Left cardiac atrium (tissue), 4 donors: Measurements from ENCODE around the gene SYK. TPM values are rescaled to one million over a fixed set of nuclear protein-coding genes. Genes with fewer than 3 reads are reported as not detected.

ENCODE experiments used
- ATAC-seq, 2 donors: fragments of 200-7000 bp; cut with Tn5 transposase; one replicate each; pipeline ENCODE4 v1.9.1; 2020; ENCODE audit warnings: mild to moderate bottlenecking in 2 of 2, moderate library complexity in 2 of 2
- DNase-seq: peaks from one replicate; pipeline ENCODE4 v3.0.0-alpha.2; 2020
- intact Hi-C, 2 donors: fragments of 100-400 bp; cut with DNase I; formaldehyde crosslinking; loops; one replicate each; pipeline versions ENCODE4 v1.14.1 to v1.15.1; 2022 to 2023
- total RNA-seq, 2 donors: library from RNA; stranded (reverse); fragmentation: NEBNext Ultra II Directional; extraction: Animal tissue kit (Norgen Biotek cat#: 25700); gene quantifications; one replicate each; pipeline ENCODE4 v1.2.1, GENCODE V29; 2021
- donor health status: DM: no; HTN: yes; CAD: no.
- donor health status: DM: no; HTN: yes; CAD: no; lungs with severe emphysema.
- donor health status: DM: yes; HTN: yes; CAD: no.
- donor health status: Dilated cardiomyopathy.

The SYK gene
- total RNA-seq, 2 donors from 2014 or later: 5.6 to 10.3 TPM

- no peak for ATAC-seq
- intact Hi-C loops: no loop called here
- DNase-seq: no peak
Observed at GRCh38 chr9:90841213-90841612, 39.6 kb downstream of the SYK start.

- intact Hi-C loops: no loop called here
- DNase-seq: no peak
- no peak for ATAC-seq
Observed at GRCh38 chr9:90841615-90842014, 40.0 kb downstream of the SYK start.

DNA sequence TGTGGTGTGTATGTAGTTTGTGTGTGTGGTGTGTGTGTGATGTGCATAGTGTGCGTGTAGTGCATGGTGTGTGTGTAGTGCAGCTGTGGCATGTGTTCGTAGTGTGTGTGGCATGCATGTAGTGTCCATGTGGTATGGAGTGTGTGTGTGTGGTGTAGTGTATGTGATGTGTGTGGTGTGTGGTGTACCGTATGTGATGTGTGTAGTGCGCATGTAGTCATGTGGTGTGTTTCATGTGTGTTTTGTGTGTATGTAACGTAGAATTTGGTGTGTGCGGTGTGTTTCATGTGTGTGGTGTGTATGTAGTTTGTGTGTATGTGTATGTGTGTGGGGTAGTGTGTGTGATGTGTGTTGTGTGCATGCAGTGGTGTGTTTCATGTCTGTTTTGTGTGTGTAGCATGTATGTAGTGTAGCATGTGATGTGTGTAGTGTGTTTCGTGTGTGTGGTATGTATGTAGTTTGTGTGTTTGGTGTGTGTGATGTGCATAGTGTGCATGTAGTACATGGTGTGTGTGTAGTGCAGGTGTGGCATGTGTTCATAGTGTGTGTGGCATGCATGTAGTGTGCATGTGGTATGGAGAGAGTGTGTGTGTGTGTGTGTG lies 40.7 kb downstream of the SYK start:
- intact Hi-C loops: no loop called here
- no peak for DNase-seq
- ATAC-seq: no peak

- no peak for DNase-seq
- peak in 1 of 2 donors; percentile 40 for ATAC-seq
- intact Hi-C loops: no loop called here
Observed at GRCh38 chr9:90842996-90843395, 41.4 kb downstream of the SYK start.

DNA sequence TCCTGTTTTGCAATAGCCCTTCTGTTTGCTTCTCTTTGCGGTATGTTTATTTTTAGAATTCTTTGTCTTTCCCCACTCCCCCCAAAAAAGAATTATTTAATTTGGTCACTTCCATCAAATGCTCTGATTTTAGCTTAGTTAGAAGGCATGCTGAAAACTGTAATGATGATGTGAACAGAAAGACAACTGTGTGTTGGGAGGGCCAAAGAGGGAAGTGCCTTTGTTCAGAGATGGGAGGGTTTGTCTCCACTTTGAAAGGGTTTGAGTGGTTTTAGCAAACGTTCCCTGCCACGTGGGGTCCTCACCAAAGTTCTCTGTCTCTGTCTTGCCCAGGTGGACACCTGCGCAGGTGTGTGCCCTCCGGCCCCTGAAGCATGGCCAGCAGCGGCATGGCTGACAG lies 41.9 kb downstream of the SYK start:
- DNase-seq (no peak), ATAC-seq (no peak)
- intact Hi-C loops: no loop called here

GRCh38 chr9:90844326-90844725 lies 42.7 kb downstream of the SYK start:
- intact Hi-C loops: no loop called here
- no peak for ATAC-seq
- DNase-seq: no peak

GRCh38 chr9:90846770-90847419 lies 45.3 kb downstream of the SYK start:
- ATAC-seq (no peak), DNase-seq (no peak)
- intact Hi-C loops: no loop called here

DNA sequence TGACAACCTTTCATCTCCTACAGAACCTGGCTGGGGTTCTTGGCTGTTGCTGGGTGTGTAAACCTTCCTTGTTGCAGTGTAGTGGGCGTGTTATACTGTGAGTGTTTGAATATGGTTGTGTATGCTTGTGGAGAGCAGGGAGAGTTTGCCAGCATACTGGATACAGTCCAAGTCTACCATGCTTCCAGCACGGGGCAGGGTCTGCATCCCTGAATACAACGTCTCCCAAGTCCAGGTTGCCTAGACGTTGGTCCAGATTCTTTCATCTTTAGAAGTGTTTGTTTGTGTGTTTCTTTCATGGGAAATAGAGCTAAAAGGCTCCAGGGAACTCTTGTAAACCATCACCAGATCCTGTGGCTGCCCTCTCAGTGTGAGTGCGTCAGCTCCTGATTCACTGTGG lies 46.4 kb downstream of the SYK start:
- ATAC-seq (no peak), DNase-seq (no peak)
- intact Hi-C loops: no loop called here

DNA sequence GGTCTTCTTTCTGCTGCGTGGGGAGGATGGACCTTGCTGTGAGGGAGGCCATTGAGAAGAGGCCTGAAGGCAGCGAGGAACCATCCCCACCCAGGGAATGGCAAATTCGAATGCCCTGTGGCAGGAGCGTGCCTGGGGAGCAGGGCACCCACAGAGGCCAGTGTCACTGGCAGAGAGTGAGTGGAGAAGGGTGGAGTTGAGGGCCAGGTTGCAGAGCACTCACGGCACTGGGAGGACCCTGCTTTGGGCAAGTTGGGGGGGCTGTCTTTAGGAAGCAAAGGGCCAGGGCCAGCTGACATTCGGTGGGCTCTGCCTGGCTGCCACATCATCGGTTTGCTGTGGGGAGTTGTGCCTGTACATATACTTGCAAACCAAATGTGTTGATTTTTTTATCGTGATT lies 47.2 kb downstream of the SYK start:
- ATAC-seq: no peak

DNA sequence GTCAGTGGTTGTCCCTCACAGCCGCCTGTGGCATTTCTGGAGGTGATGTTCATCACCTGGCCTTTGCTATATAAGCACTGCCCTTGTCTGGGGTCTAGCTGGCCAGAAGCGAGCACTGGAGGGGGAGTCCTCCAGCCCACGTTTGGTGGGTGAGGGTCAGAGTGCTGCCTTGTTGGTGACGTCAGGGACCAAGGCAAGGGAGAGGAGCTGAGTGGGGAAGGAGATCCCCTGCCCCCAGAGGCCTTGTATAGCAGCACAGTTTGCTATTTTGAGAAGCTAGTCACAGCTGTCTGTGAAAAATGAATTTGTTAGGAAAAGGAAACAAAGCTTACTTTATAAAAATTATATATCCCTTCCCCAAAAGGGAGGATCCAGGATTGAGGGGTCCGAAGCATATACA lies 49.8 kb downstream of the SYK start:
- DNase-seq (no peak), ATAC-seq (no peak)
- intact Hi-C loops: no loop called here

More for the DNA sequence above, 47.2 kb downstream of the SYK start:
- DNase-seq: no peak
- intact Hi-C loops: no loop called here

DNA sequence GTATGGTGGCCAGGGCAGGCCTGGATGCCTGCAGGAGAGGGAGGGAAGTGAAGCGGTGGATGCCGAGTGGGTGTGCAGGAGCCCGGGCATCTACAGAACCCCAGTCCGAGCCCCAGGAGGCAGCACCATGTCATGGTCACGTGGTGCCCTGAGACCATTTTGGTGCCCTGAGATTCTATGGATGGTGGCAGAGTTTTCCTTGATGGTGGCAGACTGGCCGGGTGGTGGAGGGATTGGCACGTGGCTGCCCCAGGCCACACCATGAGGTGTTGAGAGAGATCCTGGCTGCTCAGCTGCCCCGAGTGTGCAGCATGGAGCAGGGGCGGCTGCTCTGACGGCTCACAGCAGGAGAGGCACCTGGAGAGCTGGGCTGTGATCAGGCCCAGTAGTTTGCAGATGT lies 52.3 kb downstream of the SYK start:
- DNase-seq (no peak), ATAC-seq (no peak)
- intact Hi-C loops: no loop called here

GRCh38 chr9:90854637-90855175 lies 53.1 kb downstream of the SYK start:
- intact Hi-C loops: no loop called here
- no peak for ATAC-seq
- no peak for DNase-seq

- ATAC-seq: no peak
- intact Hi-C loops: no loop called here
- DNase-seq: no peak
Observed at GRCh38 chr9:90855208-90855902, 53.7 kb downstream of the SYK start.

DNA sequence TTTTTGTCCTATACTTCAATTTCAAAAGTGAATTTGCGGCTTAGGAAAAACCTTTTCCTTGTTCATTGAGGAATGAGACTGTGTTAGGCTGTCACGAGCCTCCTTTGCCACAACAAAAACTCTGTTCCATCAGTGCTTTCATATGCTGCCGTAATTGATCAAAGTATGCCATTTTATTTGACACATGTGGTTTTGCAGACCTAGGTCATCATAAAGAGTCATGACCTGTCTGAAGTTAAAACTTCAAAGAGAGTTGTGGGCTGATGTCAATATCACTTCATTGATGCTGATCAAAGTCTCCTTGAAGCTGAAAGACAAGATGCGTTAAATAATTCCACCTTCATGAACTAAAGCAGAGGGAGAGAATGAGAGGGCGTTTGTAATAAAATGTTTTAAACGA lies 55.5 kb downstream of the SYK start:
- intact Hi-C loops: no loop called here
- no peak for DNase-seq
- ATAC-seq: no peak

DNA sequence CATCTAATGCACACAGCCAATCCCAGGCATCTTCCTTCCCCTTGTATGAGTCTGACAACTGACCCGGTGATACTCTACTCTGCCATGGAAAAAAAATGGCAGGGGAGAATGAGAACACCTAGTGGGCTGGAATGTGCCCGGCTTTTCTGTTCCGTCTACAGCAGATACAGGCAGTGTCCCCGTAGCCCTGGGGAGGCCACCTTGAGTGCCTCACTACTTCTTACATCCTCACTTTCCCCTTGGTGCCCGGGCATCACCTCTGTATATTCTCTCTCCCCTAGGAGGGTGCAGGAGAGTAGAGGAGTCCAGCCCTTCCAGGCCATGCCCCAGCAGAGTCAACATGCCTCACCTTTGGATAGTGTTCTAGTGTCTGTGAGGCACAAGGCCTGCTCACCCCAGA lies 56.2 kb downstream of the SYK start:
- DNase-seq (no peak), ATAC-seq (no peak)
- intact Hi-C loops: no loop called here

GRCh38 chr9:90858457-90858901 lies 56.9 kb downstream of the SYK start:
- DNase-seq (no peak), ATAC-seq (peak in 1 of 2 donors; percentile 30)
- intact Hi-C loops: no loop called here

GRCh38 chr9:90860382-90860781 lies 58.8 kb downstream of the SYK start:
- intact Hi-C loops: no loop called here
- no peak for ATAC-seq
- DNase-seq: no peak

GRCh38 chr9:90860826-90861225 lies 59.2 kb downstream of the SYK start:
- DNase-seq (no peak), ATAC-seq (peak in 1 of 2 donors; percentile 62)
- intact Hi-C loops: no loop called here

DNA sequence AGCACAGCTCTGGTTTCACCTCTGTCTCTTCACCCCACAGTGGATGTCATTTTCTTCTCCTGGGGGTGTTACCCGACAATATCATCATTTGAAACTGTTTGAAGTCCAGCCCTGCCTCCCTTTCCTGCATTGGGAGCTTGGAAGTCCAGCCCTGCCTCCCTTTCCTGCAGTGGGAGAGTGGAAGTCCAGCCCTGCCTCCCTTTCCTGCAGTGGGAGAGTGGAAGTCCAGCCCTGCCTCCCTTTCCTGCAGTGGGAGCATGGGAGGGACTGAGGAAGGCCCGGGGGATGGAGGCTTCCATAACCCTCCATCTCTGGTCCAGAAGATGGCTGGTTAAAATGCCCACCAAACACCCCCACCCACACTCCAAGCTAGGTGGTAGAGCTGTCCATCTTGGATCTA lies 59.8 kb downstream of the SYK start:
- intact Hi-C loops: no loop called here
- no peak for DNase-seq
- no peak for ATAC-seq
